SW 1271 (cell line): Measurements from ENCODE around the gene ATOH1.

ENCODE experiments used
- DNase-seq, 2 experiments: peaks; one replicate each; lab custom pipeline; 2025; lab: John Stamatoyannopoulos, UW

Gene ATOH1, protein sequence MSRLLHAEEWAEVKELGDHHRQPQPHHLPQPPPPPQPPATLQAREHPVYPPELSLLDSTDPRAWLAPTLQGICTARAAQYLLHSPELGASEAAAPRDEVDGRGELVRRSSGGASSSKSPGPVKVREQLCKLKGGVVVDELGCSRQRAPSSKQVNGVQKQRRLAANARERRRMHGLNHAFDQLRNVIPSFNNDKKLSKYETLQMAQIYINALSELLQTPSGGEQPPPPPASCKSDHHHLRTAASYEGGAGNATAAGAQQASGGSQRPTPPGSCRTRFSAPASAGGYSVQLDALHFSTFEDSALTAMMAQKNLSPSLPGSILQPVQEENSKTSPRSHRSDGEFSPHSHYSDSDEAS

DNA sequence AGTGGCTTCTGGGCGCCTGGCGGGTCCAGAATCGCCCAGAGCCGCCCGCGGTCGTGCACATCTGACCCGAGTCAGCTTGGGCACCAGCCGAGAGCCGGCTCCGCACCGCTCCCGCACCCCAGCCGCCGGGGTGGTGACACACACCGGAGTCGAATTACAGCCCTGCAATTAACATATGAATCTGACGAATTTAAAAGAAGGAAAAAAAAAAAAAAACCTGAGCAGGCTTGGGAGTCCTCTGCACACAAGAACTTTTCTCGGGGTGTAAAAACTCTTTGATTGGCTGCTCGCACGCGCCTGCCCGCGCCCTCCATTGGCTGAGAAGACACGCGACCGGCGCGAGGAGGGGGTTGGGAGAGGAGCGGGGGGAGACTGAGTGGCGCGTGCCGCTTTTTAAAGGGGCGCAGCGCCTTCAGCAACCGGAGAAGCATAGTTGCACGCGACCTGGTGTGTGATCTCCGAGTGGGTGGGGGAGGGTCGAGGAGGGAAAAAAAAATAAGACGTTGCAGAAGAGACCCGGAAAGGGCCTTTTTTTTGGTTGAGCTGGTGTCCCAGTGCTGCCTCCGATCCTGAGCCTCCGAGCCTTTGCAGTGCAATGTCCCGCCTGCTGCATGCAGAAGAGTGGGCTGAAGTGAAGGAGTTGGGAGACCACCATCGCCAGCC is at the start of gene ATOH1:
Gene ATOH1, plus strand, starts transcription at position 422 of the 663 bp plus-strand sequence. Its CDS starts 174 bp downstream, at position 596.
- DNase-seq, result no peak

DNA sequence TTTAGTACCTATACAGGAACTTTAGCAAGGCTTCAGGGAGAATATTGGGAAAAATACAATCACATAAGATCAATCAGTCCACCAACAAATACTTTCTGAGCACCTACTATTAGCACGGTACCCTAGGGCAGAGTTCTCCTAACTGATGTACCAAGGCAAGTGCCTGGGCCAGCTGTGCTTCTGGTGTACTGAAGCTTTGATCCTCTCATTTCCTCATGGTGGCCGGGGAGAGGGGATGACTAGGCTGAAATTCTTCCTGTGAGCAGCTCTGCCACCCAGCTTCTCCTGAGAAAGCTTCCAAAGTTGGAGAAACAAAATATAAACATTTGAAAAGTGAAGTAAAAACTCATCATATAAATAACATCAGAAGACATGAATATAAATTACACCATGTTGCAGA is 49.3 kb upstream of the ATOH1 start:
- no peak for DNase-seq

DNA sequence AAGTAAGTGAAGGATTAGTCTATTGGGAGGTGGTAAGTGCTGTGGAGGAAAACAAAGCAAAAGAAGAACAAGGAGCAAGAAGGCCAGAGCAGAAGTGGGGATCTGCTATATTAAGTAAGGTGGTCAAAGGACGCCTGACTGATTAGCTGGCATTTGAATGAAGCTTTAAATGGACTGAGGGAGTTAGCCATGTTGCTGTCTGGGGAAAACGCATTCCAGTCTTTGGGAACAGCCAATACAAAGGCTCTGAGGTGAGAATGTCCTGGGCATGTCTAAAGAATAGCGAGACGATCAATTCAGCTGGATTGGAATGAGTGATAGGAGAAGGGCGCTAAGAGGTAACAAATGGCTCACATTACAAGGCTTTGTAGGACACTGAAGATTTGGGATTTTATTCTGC is 48.5 kb upstream of the ATOH1 start:
- no peak for DNase-seq

DNA sequence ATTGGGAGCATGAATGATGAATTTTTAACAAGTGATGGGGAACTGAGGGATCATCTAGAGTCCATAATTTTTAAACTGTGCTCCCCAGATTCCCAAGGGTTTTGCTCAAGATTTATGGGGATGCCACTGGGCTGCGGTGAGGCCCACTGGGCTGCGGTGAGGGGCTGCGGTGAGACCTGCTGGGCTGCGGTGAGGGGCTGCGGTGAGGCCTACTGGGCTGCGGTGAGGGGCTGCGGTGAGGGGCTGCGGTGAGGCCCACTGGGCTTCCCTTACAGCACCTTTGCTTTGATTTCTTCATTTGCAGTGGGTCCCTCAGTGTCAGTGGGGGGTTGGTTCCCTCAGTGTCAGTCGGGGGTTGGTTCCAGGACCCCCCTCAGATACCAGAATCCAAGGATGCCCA is 47.4 kb upstream of the ATOH1 start:
- DNase-seq, result no peak

DNA sequence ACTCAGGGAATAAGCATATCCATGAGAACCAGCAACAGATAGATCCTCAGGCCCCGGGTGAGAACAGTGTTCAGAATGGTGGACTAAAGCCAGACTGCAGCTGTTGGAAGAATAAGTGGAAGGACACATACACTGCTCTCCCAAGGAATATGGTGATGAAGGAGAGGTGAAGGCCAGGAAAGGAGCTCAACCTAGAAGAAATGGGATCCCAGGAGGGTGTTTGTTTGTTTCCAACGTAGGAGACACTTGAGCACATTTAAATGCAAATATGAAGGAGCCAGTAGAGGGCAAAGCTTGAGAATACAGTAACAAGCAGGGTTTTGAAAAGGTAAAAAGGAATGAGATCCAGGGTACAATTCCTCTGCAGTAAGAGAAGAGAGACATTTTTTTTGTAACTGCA is 42.4 kb upstream of the ATOH1 start:
- no peak for DNase-seq

DNA sequence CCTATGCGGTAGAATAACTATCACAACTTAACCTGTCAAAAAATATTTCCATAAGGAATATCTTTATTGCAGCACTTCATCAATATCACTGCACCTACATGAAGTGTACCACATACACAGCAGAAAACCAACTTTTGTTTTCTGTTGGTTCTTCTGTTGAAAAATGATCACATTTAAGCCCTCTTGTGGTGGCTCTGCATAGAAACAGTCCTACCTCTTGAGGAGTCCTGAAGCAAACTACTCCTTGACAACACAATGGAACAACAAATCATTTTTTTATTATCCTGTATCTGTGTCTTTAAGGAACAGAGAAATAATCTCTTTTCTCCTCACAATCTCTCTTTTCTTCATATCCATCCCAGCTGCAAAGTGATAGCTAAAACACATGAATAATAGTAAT is 39.8 kb upstream of the ATOH1 start:
- DNase-seq, result peak; percentile 1 to 18

DNA sequence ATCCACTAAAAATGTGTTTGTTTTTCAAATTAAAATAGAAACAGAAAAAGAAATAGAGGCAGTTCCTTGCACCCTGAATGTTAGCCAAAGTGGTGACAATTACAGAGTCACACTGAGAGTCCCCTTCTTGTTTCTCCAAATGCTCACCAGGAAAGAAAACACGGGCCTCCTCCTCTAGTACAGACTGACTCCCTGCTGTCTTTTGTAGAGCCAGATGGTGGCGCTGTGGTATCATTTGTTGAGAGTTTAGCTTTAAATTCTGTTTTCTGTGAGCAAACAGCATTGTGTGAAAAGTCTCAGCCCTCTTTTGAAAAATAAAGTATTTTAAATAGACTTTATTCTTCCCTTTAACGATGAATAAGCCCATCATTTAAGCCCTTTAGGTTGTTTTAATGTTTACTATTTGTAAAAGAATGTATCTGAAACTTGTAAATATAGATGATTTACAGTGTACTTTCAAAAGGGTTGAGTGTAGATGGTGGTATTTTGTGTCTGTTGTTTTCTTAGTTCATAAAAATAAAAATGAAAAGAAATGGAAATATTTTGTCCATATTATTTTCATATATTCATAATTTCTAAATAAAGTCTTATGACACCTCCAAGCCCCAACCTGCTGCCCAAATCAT is 36.9 kb upstream of the ATOH1 start:
- peak in 1 of 2 experiments; percentile 24 for DNase-seq

DNA sequence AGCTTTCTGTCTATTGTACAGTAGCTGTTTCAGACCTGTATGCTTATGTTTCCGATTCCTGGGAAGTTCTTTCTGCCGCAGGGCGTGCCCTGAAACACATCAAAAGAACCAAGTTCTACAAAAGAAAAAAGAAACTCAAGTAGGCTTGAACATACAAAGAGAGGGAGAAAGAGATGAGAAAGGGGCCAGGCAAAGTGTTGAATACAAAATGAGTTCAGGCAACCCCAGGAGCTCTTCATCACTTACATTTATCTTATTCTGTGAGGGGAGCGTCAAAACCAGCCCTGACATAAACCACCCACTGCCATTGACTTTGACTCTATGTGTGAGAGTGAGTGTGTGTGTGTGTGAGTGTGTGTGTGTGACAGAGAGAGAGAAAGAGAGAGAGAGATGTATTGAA is 26.5 kb upstream of the ATOH1 start:
- DNase-seq, result no peak

DNA sequence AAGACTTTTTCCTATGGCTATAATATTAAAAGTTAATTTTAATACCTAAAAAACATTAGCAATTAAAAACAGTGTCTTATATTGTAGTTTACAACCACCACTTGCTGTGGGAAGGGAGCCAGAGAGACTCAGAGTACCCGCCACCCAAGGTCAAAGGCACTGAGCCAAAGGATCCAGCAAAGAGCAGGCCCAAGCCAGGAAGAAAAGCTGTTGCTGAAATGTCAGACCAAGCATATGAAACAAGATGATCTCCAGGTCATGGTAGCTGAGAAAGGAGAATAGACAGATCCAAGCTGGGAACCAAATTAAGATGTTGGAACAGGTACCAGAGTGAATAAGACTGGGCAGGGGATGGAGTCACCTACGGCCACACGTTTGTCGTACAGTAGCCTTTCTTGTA is 18.8 kb upstream of the ATOH1 start:
- DNase-seq, result no peak

DNA sequence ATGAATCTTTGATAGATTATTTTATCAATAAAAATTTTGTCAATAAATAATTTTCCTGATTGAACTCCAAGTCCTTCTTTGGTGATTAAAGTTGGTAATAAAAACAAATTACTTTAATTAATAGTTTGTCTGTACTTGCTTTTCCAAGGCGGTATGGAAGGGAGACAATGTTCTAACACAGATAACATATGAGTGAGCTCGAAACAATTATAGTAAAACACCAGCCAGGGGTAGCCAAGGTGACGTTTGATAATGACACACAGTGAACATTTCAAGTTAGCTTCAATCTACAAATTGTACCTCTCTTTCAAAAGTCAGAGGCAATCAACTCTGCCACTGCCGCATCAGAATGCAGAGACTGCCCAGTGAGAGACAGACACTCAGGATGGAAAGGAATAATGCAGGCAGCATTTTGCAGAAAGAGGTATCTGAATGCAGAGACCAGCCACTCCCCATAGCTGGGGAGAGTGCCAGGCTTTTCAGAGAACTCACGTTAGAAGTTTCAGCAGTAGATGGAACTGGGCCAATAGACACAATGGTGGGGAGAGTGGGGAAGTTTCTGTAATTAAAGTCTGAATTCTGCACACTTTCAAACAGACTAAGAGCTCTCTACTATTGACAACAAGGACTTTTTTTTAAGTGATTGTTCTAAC is 18.1 kb upstream of the ATOH1 start:
- DNase-seq, result no peak

DNA sequence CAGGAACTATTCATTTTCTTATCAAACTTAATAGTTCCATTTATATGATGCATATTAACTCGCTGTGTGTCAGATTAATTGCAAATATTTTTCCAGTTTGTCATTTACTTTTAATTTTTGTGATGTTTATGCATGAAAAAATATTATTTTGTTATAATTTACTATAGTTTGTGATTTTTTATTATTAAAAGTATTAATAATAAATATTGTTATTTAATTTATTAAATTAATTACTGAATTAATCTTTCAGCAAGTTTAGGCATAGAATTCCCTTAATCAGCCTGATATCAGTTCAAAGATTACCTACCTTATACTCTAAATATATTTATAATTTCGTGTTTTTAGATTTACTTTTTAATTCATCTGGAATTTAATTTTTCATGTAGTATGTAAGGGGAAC is 15.5 kb upstream of the ATOH1 start:
- no peak for DNase-seq

DNA sequence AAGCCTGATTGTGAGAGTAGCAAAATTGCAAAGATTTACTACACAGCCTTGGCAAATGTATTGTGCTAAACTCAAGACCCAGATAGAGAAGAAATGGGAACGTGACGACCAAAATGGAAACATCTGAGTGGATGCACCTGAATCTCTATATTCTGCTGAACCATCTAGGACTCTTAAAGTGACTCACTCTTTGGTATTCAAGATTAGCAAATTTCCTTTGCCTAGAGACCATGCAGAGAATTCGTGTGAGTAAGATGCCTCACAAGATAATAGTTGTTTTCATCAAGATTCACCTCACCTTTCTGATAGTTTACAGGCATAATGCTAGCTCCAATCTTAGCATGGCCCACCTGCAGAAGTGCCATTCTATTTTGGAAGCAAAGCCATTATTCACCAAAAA is 14.4 kb upstream of the ATOH1 start:
- no peak for DNase-seq

DNA sequence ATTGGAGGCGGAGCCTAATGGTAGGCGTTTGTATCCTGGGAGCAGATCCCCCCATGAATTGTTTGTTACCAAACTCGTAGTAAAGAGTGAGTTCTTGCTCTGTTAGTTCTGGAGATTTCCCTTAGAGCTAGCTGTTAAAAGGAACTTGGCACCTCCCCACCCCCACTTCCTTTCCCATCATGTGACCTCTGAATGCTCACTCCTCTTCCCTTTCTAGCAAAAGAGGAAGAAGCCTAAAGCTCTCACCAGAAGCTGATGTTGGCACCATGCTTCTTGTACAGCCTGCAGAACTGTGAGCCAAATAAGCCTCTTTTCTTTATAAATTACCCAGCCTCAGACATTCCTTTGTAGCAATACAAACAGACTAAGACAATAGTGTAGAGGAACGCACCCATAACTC is 13.8 kb upstream of the ATOH1 start:
- no peak for DNase-seq

DNA sequence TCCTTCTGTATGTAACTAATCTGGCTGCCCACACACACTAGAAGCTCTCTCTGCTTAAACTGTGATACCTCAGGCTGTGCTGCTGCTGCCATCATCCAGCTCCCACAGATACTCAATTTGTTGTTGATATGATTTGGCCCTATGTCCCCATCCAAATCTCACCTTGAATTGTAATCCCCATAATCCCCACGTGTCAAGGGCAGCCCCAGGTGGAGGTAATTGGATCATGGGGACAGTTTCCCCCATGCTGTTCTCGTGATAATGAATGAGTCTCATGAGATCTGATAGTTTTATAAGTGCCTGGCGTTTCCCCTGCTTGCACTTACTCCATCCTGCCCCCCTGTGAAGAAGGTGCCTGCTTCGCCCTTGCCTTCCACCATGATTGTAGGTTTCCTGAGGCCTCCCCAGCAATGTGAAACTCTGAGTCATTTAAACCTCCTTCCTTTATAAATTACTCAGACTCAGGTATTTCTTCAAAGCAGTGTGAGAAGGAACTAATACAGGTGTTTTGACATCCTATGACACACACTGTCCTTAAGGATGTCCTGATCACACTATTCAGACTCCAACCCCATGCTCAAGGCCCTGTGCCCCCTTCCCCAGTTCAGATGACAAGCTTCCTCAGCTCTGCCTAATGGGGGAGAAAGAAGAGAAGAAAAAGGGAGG is 2.9 kb upstream of the ATOH1 start:
- no peak for DNase-seq

DNA sequence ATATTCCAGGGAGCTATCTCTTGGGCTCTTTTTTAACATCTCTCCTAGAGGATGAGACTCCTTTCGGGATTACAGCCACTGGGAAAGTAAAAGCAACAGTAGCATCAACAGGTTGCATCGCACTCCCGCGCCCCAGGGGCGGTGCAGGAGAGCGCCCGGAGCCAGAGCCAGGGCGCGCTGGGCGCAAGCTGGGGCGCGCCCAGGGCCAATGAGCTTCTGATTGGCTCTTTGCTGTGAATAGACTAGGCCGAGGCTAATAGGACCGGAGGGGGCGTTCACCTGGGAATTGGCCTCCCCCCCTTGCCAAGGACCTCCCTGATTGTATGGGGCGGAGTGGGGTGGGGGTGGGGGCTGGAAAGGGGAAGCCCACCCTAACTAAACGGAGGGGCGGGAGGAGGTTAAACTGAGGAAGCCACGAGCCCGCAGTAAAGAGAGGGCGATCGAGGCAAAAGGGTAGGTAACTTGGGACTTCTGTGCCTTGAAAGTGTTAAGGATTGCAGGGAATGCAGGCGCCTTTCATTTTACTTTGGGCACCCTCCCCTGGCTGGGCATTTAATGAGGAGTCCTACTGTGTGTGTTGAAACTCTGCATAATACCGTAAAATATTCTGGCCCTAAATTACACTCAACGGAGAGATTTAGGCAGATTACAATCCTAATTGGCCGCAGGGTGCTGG is 1.1 kb upstream of the ATOH1 start:
- no peak for DNase-seq

DNA sequence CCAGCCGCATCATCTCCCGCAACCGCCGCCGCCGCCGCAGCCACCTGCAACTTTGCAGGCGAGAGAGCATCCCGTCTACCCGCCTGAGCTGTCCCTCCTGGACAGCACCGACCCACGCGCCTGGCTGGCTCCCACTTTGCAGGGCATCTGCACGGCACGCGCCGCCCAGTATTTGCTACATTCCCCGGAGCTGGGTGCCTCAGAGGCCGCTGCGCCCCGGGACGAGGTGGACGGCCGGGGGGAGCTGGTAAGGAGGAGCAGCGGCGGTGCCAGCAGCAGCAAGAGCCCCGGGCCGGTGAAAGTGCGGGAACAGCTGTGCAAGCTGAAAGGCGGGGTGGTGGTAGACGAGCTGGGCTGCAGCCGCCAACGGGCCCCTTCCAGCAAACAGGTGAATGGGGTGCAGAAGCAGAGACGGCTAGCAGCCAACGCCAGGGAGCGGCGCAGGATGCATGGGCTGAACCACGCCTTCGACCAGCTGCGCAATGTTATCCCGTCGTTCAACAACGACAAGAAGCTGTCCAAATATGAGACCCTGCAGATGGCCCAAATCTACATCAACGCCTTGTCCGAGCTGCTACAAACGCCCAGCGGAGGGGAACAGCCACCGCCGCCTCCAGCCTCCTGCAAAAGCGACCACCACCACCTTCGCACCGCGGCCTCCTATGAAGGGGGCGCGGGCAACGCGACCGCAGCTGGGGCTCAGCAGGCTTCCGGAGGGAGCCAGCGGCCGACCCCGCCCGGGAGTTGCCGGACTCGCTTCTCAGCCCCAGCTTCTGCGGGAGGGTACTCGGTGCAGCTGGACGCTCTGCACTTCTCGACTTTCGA is 654 bp downstream of the ATOH1 start:
- no peak for DNase-seq

DNA sequence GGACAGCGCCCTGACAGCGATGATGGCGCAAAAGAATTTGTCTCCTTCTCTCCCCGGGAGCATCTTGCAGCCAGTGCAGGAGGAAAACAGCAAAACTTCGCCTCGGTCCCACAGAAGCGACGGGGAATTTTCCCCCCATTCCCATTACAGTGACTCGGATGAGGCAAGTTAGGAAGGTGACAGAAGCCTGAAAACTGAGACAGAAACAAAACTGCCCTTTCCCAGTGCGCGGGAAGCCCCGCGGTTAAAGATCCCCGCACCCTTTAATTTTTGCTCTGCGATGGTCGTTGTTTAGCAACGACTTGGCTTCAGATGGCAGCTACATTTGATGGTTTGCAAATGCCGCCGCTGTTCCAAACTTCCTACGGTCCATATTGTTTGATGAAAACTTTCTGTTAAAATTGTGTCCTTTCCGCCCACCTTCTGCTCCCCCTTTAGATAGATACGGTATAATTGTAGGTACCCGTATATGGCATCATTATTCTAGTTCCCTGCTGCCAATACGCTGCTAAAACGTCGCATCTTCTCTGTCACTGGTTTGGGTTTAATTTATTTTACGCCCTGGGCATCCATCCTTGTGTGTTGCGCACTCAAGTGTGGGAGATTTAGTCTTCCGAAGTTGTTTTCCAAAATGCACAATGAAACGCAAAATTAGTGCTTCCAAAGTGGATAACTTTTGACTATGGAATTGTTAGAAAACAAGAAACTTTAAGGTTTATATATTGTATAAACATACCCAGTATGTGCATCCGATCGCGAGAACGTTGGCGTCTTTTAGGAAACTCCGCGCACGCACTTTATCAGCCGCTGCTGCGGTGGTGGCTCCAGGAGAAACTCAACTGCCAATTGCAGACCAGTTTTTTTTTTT is 1.5 kb downstream of the ATOH1 start:
- no peak for DNase-seq

DNA sequence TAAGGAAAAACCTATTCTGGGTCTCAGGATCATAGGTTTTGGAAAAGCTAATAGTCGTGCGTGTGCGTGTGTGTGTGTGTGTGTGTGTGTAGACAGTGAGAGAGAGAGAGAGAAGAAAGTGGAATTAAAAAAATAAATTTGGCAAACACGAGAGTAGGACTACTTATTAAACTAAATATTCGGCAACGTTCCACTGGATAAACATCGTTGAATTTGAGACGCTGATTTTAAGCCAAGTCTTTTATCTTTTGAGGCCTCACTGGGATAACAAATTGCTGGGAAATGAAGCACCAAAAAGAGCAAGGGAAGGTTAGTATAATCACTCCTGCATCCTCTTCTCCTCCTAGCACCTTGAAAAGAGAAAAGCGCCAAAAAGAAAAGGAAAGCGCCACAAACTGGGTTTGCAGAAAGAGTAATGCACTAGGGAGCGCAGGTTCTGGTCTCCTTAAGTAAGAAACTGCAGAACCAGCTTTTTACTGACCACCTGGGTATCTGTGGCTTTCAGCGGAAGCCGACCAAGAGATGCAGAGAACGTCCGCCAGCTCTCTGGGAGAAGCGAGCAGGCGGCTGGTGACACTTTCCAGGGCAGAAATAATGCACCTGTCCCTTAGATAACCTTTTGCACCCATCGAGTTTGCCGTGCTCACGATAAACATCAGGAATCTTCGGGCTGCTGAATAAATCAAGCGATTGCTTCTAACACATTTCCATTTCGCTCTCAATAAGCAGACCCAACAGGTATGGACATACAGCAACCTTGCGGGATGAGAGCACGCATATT is 3.4 kb downstream of the ATOH1 start:
- DNase-seq, result no peak
